C4-2B (cell line): ENCODE data around the gene ADAMTSL1.

Experiments
- H3K27ac ChIP-seq: fragments of 450-650 bp; 2 replicates; pipeline ENCODE4 v1.5.1; 2017
- ZFX ChIP-seq: fragments of 450-650 bp; IDR thresholded peaks from 2 replicates; pipeline ENCODE4 v1.6.1; 2017
- TF ChIP-seq, protein P1 (sequence below): fragments of 450-650 bp; conservative IDR thresholded peaks from 2 replicates; pipeline ENCODE4 v1.5.1; 2017; ENCODE audit warnings: mild to moderate bottlenecking

The ADAMTSL1 gene

GRCh38 chr9:18466101-18466500, 7.9 kb upstream of the ADAMTSL1 start:
- TF ChIP-seq ZFX = no peak
- TF ChIP-seq, protein P1, sequence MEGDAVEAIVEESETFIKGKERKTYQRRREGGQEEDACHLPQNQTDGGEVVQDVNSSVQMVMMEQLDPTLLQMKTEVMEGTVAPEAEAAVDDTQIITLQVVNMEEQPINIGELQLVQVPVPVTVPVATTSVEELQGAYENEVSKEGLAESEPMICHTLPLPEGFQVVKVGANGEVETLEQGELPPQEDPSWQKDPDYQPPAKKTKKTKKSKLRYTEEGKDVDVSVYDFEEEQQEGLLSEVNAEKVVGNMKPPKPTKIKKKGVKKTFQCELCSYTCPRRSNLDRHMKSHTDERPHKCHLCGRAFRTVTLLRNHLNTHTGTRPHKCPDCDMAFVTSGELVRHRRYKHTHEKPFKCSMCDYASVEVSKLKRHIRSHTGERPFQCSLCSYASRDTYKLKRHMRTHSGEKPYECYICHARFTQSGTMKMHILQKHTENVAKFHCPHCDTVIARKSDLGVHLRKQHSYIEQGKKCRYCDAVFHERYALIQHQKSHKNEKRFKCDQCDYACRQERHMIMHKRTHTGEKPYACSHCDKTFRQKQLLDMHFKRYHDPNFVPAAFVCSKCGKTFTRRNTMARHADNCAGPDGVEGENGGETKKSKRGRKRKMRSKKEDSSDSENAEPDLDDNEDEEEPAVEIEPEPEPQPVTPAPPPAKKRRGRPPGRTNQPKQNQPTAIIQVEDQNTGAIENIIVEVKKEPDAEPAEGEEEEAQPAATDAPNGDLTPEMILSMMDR = no peak
- H3K27ac ChIP-seq = no peak overlapping the region

GRCh38 chr9:18467696-18468095, 6.3 kb upstream of the ADAMTSL1 start:
- TF ChIP-seq, protein P1 = no peak
- no peak for TF ChIP-seq ZFX
- H3K27ac ChIP-seq = no peak overlapping the region

DNA sequence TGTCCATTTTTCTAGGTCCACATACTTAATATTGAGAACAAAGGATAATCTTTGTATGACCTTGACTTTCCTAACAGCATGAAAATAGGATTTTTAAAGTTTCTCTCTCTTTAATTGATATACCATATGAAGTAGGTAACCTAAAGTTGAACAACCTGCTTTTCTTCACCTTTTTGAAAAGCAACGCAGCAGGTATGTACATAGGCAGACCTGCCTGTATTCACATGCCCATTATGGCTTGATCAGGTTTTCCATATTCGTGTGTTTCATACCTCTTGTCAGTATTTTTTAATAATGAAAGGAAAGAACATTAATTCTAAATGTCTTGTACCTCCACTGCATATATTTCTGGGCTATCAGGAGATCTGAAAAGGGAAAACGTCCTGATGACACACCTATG, 1.5 kb upstream of the ADAMTSL1 start:
- H3K27ac ChIP-seq = no peak overlapping the region
- TF ChIP-seq, protein P1 = no peak
- no peak for TF ChIP-seq ZFX

GRCh38 chr9:18472841-18473251, 1.1 kb upstream of the ADAMTSL1 start:
- H3K27ac ChIP-seq = no peak overlapping the region
- TF ChIP-seq, protein P1 = no peak
- no peak for TF ChIP-seq ZFX

DNA sequence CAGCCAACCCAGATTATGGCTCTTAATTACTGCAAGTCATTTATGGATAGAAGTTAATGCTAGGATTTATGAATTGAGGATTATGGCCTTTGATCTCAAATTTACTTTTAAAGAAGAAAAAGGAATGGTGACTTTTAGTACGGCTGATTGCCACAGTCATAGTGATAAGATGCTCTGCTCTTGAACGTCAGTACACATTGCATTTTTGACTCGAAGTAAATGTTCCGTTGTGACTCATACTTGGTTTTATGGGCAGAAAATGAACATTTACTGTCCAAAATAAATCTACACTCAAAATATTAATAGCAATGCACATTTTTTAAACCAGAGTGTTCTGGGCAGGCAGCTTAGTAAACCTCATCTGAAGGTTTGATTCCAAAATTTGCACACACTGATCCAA, 830 bp downstream of the ADAMTSL1 start:
- H3K27ac ChIP-seq = no peak overlapping the region
- TF ChIP-seq, protein P1 = no peak
- no peak for TF ChIP-seq ZFX

- TF ChIP-seq, protein P1 = no peak
- no peak for TF ChIP-seq ZFX
- H3K27ac ChIP-seq = no peak overlapping the region
Observed at GRCh38 chr9:18477121-18477660, 3.2 kb downstream of the ADAMTSL1 start.

- no peak overlapping the region for H3K27ac ChIP-seq
- no peak for TF ChIP-seq ZFX
- TF ChIP-seq, protein P1 = no peak
Observed at GRCh38 chr9:18477719-18478118, 3.8 kb downstream of the ADAMTSL1 start.
